IMR-90 (cell line): ENCODE data around the gene SASH1. TPM values are rescaled to one million over a fixed set of nuclear protein-coding genes. Genes with fewer than 3 reads are reported as not detected.

Source experiments
- ATAC-seq: fragments of 200-7000 bp; cut with Tn5 transposase; 2 replicates; pipeline ENCODE4 v1.9.1; 2020; ENCODE audit warnings: low read depth, mild to moderate bottlenecking, moderate library complexity
- BruUV-seq: library from RNA; stranded (reverse); fragments of 400-500 nt; replicated peaks from 2 replicates; lab custom pipeline; 2021; lab: Mats Ljungman, UMichigan
- CTCF ChIA-PET: fragments of 300-600 bp; formaldehyde crosslinking; extraction: SDS; loops from one replicate; lab custom pipeline; 2021; ENCODE audit warnings: antibody characterized with exemption; lab: Yijun Ruan, JAX
- POLR2A ChIA-PET: fragments of 300-600 bp; sonication (Branson Sonifier 250); formaldehyde crosslinking; loops from one replicate; lab custom pipeline; 2022; ENCODE audit warnings: antibody characterized with exemption; ENCODE audit not compliant: unreplicated experiment; lab: Charles Lee
- DNase-seq: peaks from one replicate; pipeline ENCODE4 v3.0.0; 2013
- H2AFZ ChIP-seq: replicated peaks from 2 replicates; pipeline ENCODE3; 2013; ENCODE audit warnings: low read length, mild to moderate bottlenecking; ENCODE audit not compliant: poor library complexity
- H2AK5ac ChIP-seq: 2 replicates; pipeline ENCODE4 v1.6.1; 2013; ENCODE audit warnings: low read depth, low read length, inconsistent platforms
- H2AK9ac ChIP-seq: replicated peaks from 2 replicates; pipeline ENCODE3; 2013; ENCODE audit warnings: mild to moderate bottlenecking, low read depth, low read length, moderate library complexity; ENCODE audit not compliant: poor library complexity
- H2BK120ac ChIP-seq: 2 replicates; pipeline ENCODE4 v1.6.1; 2013; ENCODE audit warnings: low read depth, low read length, inconsistent platforms
- H2BK15ac ChIP-seq: 3 replicates; pipeline ENCODE4 v1.6.1; 2013; ENCODE audit warnings: low read depth, low read length, inconsistent platforms
- H2BK20ac ChIP-seq: 2 replicates; pipeline ENCODE4 v1.6.1; 2013; ENCODE audit warnings: low read depth, mild to moderate bottlenecking, inconsistent platforms, low read length, moderate library complexity
- H2BK5ac ChIP-seq: 2 replicates; pipeline ENCODE4 v1.6.1; 2013; ENCODE audit warnings: mild to moderate bottlenecking, low read depth, low read length, inconsistent platforms; ENCODE audit not compliant: poor library complexity, severe bottlenecking
- H3K14ac ChIP-seq: replicated peaks from 2 replicates; pipeline ENCODE4 v1.6.1; 2013; ENCODE audit warnings: low read depth, low read length, inconsistent platforms
- H3K18ac ChIP-seq: 2 replicates; pipeline ENCODE4 v1.6.1; 2013; ENCODE audit warnings: low read depth, low read length, control low read depth
- H3K23ac ChIP-seq: 2 replicates; pipeline ENCODE4 v1.6.1; 2013; ENCODE audit warnings: low read depth, low read length, inconsistent platforms
- H3K27ac ChIP-seq: 2 replicates; pipeline ENCODE4 v1.5.1; 2013; ENCODE audit warnings: mild to moderate bottlenecking, control low read depth, low read length; ENCODE audit not compliant: insufficient read depth
- H3K27me3 ChIP-seq: 2 replicates; pipeline ENCODE4 v1.6.1; 2013; ENCODE audit warnings: low read length; ENCODE audit not compliant: control insufficient read depth, insufficient read depth
- H3K36me3 ChIP-seq: 2 replicates; pipeline ENCODE4 v1.6.1; 2013; ENCODE audit warnings: low read length, mixed read lengths; ENCODE audit not compliant: control insufficient read depth, insufficient read depth
- H3K4ac ChIP-seq: 2 replicates; pipeline ENCODE4 v1.6.1; 2013; ENCODE audit warnings: low read depth, low read length, inconsistent platforms
- H3K4me1 ChIP-seq: 2 replicates; pipeline ENCODE4 v1.6.1; 2013; ENCODE audit warnings: low read length, mixed read lengths; ENCODE audit not compliant: control insufficient read depth, insufficient read depth
- H3K4me2 ChIP-seq: 2 replicates; pipeline ENCODE4 v1.6.1; 2013; ENCODE audit warnings: low read depth, mild to moderate bottlenecking, control low read depth, low read length, moderate library complexity
- H3K4me3 ChIP-seq: 2 replicates; pipeline ENCODE4 v1.5.1; 2013; ENCODE audit warnings: low read depth, mild to moderate bottlenecking, control low read depth, low read length, moderate library complexity; ENCODE audit not compliant: insufficient read depth
- H3K56ac ChIP-seq: 2 replicates; pipeline ENCODE4 v1.6.1; 2013; ENCODE audit warnings: low read length, inconsistent platforms; ENCODE audit not compliant: insufficient read depth; ENCODE audit errors: extremely low read depth
- H3K79me1 ChIP-seq, 2 experiments: 2 replicates each; pipeline ENCODE4 v1.6.1; 2013; ENCODE audit warnings: low read length in 2 of 2, inconsistent platforms in 1 of 2, low read depth in 1 of 2
- H3K9ac ChIP-seq: 2 replicates; pipeline ENCODE4 v1.6.1; 2013; ENCODE audit warnings: low read depth, low read length, control low read depth
- H3K9me1 ChIP-seq: 2 replicates; pipeline ENCODE4 v1.6.1; 2013; ENCODE audit warnings: low read length, inconsistent platforms; ENCODE audit not compliant: insufficient read depth
- H3K9me3 ChIP-seq: 2 replicates; pipeline ENCODE4 v1.6.1; 2013; ENCODE audit warnings: low read length; ENCODE audit not compliant: control insufficient read depth, insufficient read depth
- H4K20me1 ChIP-seq: 2 replicates; pipeline ENCODE4 v1.6.1; 2013; ENCODE audit warnings: low read length, inconsistent platforms; ENCODE audit not compliant: insufficient read depth
- H4K5ac ChIP-seq: 2 replicates; pipeline ENCODE4 v1.6.1; 2013; ENCODE audit warnings: mild to moderate bottlenecking, low read depth, low read length, control low read depth
- H4K8ac ChIP-seq, 2 experiments: 2 replicates each; pipeline ENCODE4 v1.6.1; 2013; ENCODE audit warnings: low read depth in 2 of 2, low read length in 2 of 2, control low read depth in 1 of 2, inconsistent platforms in 1 of 2
- H4K91ac ChIP-seq: 2 replicates; pipeline ENCODE4 v1.6.1; 2013; ENCODE audit warnings: low read depth, low read length, inconsistent platforms; ENCODE audit not compliant: insufficient read depth
- BHLHE40 ChIP-seq: fragments of 150-350 bp; IDR thresholded peaks from 2 replicates; pipeline ENCODE4 v1.6.1; 2016; ENCODE audit warnings: mild to moderate bottlenecking, low read depth, low read length
- CEBPB ChIP-seq: IDR thresholded peaks from 2 replicates; pipeline ENCODE4 v1.6.1; 2012; ENCODE audit warnings: low read depth, low read length, improper control_type of control experiment
- CHD1 ChIP-seq: IDR thresholded peaks from 2 replicates; pipeline ENCODE4 v1.6.1; 2012; ENCODE audit warnings: low read depth, low read length, improper control_type of control experiment
- ELK1 ChIP-seq: fragments of 150-350 bp; IDR thresholded peaks from 2 replicates; pipeline ENCODE4 v1.6.1; 2016; ENCODE audit warnings: low read depth, mild to moderate bottlenecking, low read length, moderate library complexity, borderline replicate concordance
- FOS ChIP-seq: fragments of 150-350 bp; IDR thresholded peaks from 2 replicates; pipeline ENCODE4 v1.6.1; 2016; ENCODE audit warnings: low read depth, low read length
- MAFK ChIP-seq: IDR thresholded peaks from 2 replicates; pipeline ENCODE4 v1.6.1; 2012; ENCODE audit warnings: low read depth, low read length, improper control_type of control experiment
- MAZ ChIP-seq: IDR thresholded peaks from 2 replicates; pipeline ENCODE4 v1.6.1; 2012; ENCODE audit warnings: low read depth, mild to moderate bottlenecking, low read length, improper control_type of control experiment, moderate library complexity, borderline replicate concordance
- MXI1 ChIP-seq: IDR thresholded peaks from 2 replicates; pipeline ENCODE4 v1.6.1; 2012; ENCODE audit warnings: low read depth, mild to moderate bottlenecking, low read length, moderate library complexity, borderline replicate concordance
- NFE2L2 ChIP-seq: fragments of 150-350 bp; IDR thresholded peaks from 2 replicates; pipeline ENCODE4 v1.6.1; 2016; ENCODE audit warnings: low read depth, mild to moderate bottlenecking, low read length
- POLR2A ChIP-seq: IDR thresholded peaks from 2 replicates; pipeline ENCODE4 v1.6.1; 2012; ENCODE audit warnings: mild to moderate bottlenecking, low read depth, low read length
- RAD21 ChIP-seq: IDR thresholded peaks from 2 replicates; pipeline ENCODE4 v1.6.1; 2012; ENCODE audit warnings: low read length, improper control_type of control experiment
- RCOR1 ChIP-seq: IDR thresholded peaks from 2 replicates; pipeline ENCODE4 v1.6.1; 2012; ENCODE audit warnings: mild to moderate bottlenecking, low read length, improper control_type of control experiment; ENCODE audit not compliant: insufficient replicate concordance
- SMC3 ChIP-seq: fragments of 150-350 bp; IDR thresholded peaks from 2 replicates; pipeline ENCODE4 v1.6.1; 2016; ENCODE audit warnings: low read depth, mild to moderate bottlenecking, antibody characterized with exemption, low read length, moderate library complexity
- USF2 ChIP-seq: fragments of 150-350 bp; IDR thresholded peaks from 2 replicates; pipeline ENCODE4 v1.6.1; 2017; ENCODE audit warnings: mild to moderate bottlenecking, antibody characterized with exemption, low read length, low read depth
- WGBS, 2 experiments: methylation state at CpG; one replicate each; pipeline versions ENCODE4 v1.1.5 to v1.1.7; 2013; ENCODE audit warnings: missing lambda C conversion rate in 2 of 2; ENCODE audit not compliant: insufficient read length in 1 of 2; ENCODE audit errors: extremely low coverage in 2 of 2; 5-methylcytosine and 5-hydroxymethylcytosine counted together
- dilution Hi-C: fragments of 300-500 bp; cut with HindIII; formaldehyde crosslinking; loops from one replicate; pipeline ENCODE4 v1.14.3; 2018; ENCODE audit warnings: low sequenced_read_pairs; ENCODE audit not compliant: unreplicated experiment
- in situ Hi-C: fragments of 300-500 bp; cut with MboI; formaldehyde crosslinking; loops from 3 replicates; pipeline ENCODE4 v1.14.3; 2019; ENCODE audit warnings: low sequenced_read_pairs, inconsistent platforms, mixed read lengths
- intact Hi-C: fragments of 100-400 bp; cut with micrococcal nuclease; formaldehyde crosslinking; loops from 2 replicates; pipeline ENCODE4 v1.10.0; 2022
- polyA plus RNA-seq, 3 experiments: library from polyadenylated mRNA; depleted of rRNA; stranded (reverse); fragments of >200 nt; gene quantifications; 2 replicates each; pipeline ENCODE4 v1.2.3, GENCODE V29; 2012; ENCODE audit warnings: low replicate concordance in 1 of 3
- total RNA-seq: library from RNA; depleted of rRNA; stranded (reverse); fragments of >200 nt; gene quantifications from 2 replicates; pipeline ENCODE4 v1.2.3, GENCODE V29; 2012

SASH1 gene
- total and polyA plus RNA-seq, 2 of the 4 experiments (the other 2 are of a cell fraction): 11.6 to 16.5 TPM

DNA sequence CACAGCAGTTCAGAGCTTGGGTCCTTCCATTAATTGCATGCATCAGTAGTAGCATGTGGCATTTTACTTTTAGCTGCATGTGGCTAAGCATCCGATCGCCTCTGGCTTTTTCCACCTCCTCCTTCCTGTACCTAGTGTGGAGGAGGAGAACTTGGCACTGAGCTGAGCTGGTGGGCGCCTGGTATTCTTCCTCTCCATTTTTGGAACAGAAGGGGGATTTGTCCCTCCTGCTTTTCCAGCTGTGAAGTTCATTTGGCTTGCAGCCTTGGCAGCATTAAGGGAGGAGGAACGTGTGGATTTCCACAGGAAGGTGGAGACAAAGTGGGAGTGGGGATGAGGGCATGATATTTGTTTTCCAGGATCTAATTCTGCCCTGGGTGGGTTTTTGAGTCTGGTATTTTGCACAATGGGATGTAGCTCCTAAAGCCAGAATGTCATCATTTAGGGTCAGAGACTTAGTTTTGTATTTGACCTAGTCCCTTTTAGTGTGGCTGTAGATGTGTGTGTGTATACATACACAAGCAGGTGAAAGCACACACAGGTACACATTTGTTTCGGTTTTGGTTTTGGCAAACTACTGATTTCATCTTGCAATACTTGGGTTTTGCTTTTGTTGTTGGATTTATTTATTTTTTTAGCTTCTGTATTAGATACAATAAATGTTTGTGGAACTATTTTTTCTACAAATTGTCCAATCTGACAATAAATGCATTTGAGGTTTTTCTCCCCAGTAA, 90.0 kb downstream of the SASH1 start (continued):
- no peak for TF ChIP-seq RAD21

GRCh38 chr6:148435386-148435785, 92.7 kb downstream of the SASH1 start:
- peak overlapping the region; percentile 29 for H2BK5ac ChIP-seq
- H3K27me3 ChIP-seq: no peaks in the 10 kb centered on the region
- no peak overlapping the region for H2AFZ ChIP-seq
- no peak overlapping the region for H4K8ac ChIP-seq
- no peak overlapping the region; the same call in 2 of the 3 replicates for H2BK15ac ChIP-seq
- H3K4me1 ChIP-seq: peaks cover 3% of the 10 kb centered on the region
- H3K79me1 ChIP-seq: peaks cover 9 to 49% of the 10 kb centered on the region in 2 experiments
- ATAC-seq (no peak; the same call in 1 of the 2 replicates), DNase-seq (peak; percentile 59)
- in situ Hi-C loops (no loop called here), intact Hi-C loops (no loop called here), dilution Hi-C loops (no loop called here)
- 0 out of 2 replicates have a peak, but pooled peaks cover 2% of the 10 kb centered on the region for H3K9me3 ChIP-seq
- H4K91ac ChIP-seq: no peak overlapping the region
- no peaks in the 10 kb centered on the region for H4K20me1 ChIP-seq
- ChIA-PET POLR2A (no interaction called here), CTCF (interaction anchor here (0.7 to 0.9 kb wide), 2 partner anchors 21 to 1412 kb away, joined by 3 to 4 read pairs; no protein-coding TSS in a partner anchor)
- no peak overlapping the region for H3K23ac ChIP-seq
- H3K9ac ChIP-seq: no peak overlapping the region
- H3K36me3 ChIP-seq: no peaks in the 10 kb centered on the region
- H4K5ac ChIP-seq: no peak overlapping the region
- H3K4ac ChIP-seq: no peak overlapping the region
- H2BK120ac ChIP-seq: no peak overlapping the region
- H2BK20ac ChIP-seq: no peak overlapping the region
- BruUV-seq: no TSS peak
- no peak overlapping the region for H3K18ac ChIP-seq
- WGBS, 2 experiments: no CpG with 5 or more reads among the region's 2 CpGs
- H3K56ac ChIP-seq: no peak overlapping the region
- no peak overlapping the region for H3K27ac ChIP-seq
- no peak overlapping the region for H3K4me3 ChIP-seq
- H3K4me2 ChIP-seq: no peak overlapping the region
- H2AK5ac ChIP-seq: no peak overlapping the region
- H2AK9ac ChIP-seq: no peak overlapping the region
- peak overlapping the region; percentile 19; the same call in 1 of the 2 replicates for H3K14ac ChIP-seq
- peaks cover 5% of the 10 kb centered on the region for H3K9me1 ChIP-seq
- no peak for TF ChIP-seq RAD21
- TF ChIP-seq MXI1: no peak
- TF ChIP-seq NFE2L2: no peak
- no peak for TF ChIP-seq MAZ
- TF ChIP-seq BHLHE40: peak; percentile 42; the same call in 1 of the 2 replicates
- TF ChIP-seq MAFK: no peak
- TF ChIP-seq POLR2A: no peak
- TF ChIP-seq FOS: no peak
- no peak for TF ChIP-seq ELK1
- TF ChIP-seq CEBPB: peak; percentile 95
- TF ChIP-seq USF2: peak; percentile 83
- no peak for TF ChIP-seq CHD1
- no peak for TF ChIP-seq SMC3
- TF ChIP-seq RCOR1: no peak
